SK-N-MC (cell line): ENCODE measurements around the gene ASTN2.

Source experiments
- DNase-seq: peaks from one replicate; pipeline ENCODE4 v3.0.0-alpha.2; 2011; ENCODE audit warnings: low read depth, low spot score
- H3K27ac ChIP-seq: fragments of 200-600 bp; sonication (generic); 2 replicates; pipeline ENCODE4 v1.5.1; 2016; ENCODE audit warnings: mixed run types
- H3K36me3 ChIP-seq: fragments of 200-600 bp; sonication (generic); 2 replicates; pipeline ENCODE4 v1.6.1; 2017; ENCODE audit warnings: antibody characterized with exemption, low read length, mixed read lengths; ENCODE audit not compliant: insufficient read depth
- H3K4me3 ChIP-seq: fragments of 200-600 bp; sonication (generic); 2 replicates; pipeline ENCODE4 v1.5.1; 2016
- H3K9ac ChIP-seq: fragments of 200-600 bp; sonication (generic); 2 replicates; pipeline ENCODE4 v1.8.0; 2017; ENCODE audit warnings: mixed run types, mixed read lengths; ENCODE audit not compliant: insufficient read length
- H3K9me3 ChIP-seq: fragments of 200-600 bp; sonication (generic); 2 replicates; pipeline ENCODE4 v1.6.1; 2017; ENCODE audit warnings: low read depth, mild to moderate bottlenecking, antibody characterized with exemption, low read length, moderate library complexity, mixed read lengths
- EZH2 ChIP-seq: fragments of 200-600 bp; sonication (generic); IDR thresholded peaks from one replicate; pipeline ENCODE4 v1.6.1; 2017; ENCODE audit warnings: antibody characterized with exemption
- FOXP2 ChIP-seq: optimal IDR thresholded peaks from 2 replicates; pipeline ENCODE3; 2011; ENCODE audit warnings: mild to moderate bottlenecking, moderate library complexity; ENCODE audit not compliant: insufficient read depth; ENCODE audit errors: extremely low read length, control extremely low read depth
- POLR2AphosphoS5 ChIP-seq: IDR thresholded peaks from 2 replicates; pipeline ENCODE4 v1.6.1; 2012; ENCODE audit warnings: mild to moderate bottlenecking, low read depth, low read length, borderline replicate concordance

The ASTN2 gene

GRCh38 chr9:116483622-116484491 lies 931.0 kb downstream of the ASTN2 start:
- no peak for DNase-seq
- TF ChIP-seq FOXP2 (no peak), POLR2AphosphoS5 (no peak), EZH2 (no peak)

DNA sequence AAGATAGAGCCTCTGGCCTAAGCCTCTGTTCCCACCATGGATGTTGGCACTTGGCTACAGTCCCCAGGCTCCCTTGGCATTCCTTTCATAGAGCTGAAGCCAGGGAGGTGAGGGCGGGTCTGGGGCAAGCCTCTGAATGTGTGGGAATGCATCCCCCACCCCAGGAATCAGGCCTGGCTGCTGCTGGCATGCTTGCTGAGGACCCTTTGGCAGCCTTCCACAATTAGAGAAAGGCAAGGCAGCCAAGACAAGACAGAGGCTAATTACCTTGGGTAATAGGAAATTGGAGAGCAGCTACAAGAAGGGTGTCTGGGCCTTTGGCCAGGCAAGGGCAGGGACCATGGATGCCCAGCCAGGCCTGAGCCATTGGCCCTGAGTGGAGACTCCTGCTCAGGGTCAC lies 932.1 kb downstream of the ASTN2 start:
- Histone ChIP-seq H3K9ac (no peak overlapping the region), H3K36me3 (no peaks in the 10 kb centered on the region), H3K27ac (peak overlapping the region; percentile 55; the same call in 1 of the 2 replicates), H3K4me3 (no peak overlapping the region), H3K9me3 (no peaks in the 10 kb centered on the region)
- no peak for DNase-seq
- TF ChIP-seq POLR2AphosphoS5 (no peak), EZH2 (no peak), FOXP2 (no peak)

More at GRCh38 chr9:116483622-116484491, 931.0 kb downstream of the ASTN2 start:
- H3K9ac ChIP-seq = no peak overlapping the region
- no peaks in the 10 kb centered on the region for H3K36me3 ChIP-seq
- H3K9me3 ChIP-seq = no peaks in the 10 kb centered on the region
- H3K27ac ChIP-seq = peak overlapping the region; percentile 55
- no peak overlapping the region for H3K4me3 ChIP-seq

DNA sequence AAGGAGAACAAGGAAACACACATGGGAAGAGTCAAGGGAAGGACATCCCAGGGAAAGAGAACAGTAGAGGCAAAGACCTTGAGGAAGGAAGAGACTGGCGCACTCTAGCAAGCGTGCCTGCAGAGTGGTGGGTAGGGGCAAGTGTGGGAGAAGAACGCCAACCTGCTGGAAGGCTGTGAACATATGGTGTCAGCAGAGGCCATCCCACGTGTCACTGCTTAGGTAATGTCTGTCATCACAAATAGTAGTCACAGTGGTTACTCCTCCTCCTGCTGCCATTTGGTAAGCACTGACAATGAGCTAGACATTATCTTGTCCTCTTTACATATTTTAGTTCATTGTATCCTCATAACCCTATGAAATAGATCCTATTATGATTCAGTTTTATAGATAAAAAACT lies 934.2 kb downstream of the ASTN2 start:
- no peaks in the 10 kb centered on the region for H3K36me3 ChIP-seq
- no peak overlapping the region for H3K9ac ChIP-seq
- no peak overlapping the region for H3K27ac ChIP-seq
- no peak for TF ChIP-seq FOXP2
- no peak for TF ChIP-seq EZH2
- no peak for TF ChIP-seq POLR2AphosphoS5
- DNase-seq = no peak
- H3K9me3 ChIP-seq = no peaks in the 10 kb centered on the region
- H3K4me3 ChIP-seq = no peak overlapping the region

DNA sequence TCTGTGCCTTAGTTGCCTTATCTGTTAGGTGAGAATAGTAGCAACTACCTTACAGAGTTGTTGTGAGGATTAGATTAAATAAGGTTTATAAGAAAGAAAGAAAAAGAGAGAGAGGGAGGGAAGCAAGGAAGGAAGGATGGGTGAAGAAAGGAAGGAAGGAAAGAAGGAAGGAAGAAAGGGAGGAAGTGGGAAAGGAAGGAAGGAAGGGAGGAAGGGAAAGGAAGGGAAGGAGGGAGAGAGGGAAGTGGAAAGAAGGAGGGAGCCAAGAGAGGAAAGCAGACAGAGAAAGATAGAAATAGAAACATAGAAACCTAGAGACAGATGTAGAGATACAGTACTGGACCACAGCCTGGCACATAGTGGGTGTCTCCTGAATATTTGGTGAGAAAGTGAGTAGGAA lies 934.9 kb downstream of the ASTN2 start:
- Histone ChIP-seq H3K36me3 (no peaks in the 10 kb centered on the region), H3K9me3 (no peaks in the 10 kb centered on the region), H3K9ac (no peak overlapping the region), H3K27ac (no peak overlapping the region), H3K4me3 (no peak overlapping the region)
- no peak for TF ChIP-seq POLR2AphosphoS5
- no peak for TF ChIP-seq EZH2
- TF ChIP-seq FOXP2 = no peak
- DNase-seq = no peak

- H3K27ac ChIP-seq = peak overlapping the region; percentile 50; the same call in 1 of the 2 replicates
- no peak for TF ChIP-seq EZH2
- no peak for TF ChIP-seq POLR2AphosphoS5
- TF ChIP-seq FOXP2 = no peak
- no peak for DNase-seq
Observed at GRCh38 chr9:116479056-116479544, 935.8 kb downstream of the ASTN2 start.

GRCh38 chr9:116477584-116478141 lies 937.2 kb downstream of the ASTN2 start:
- no peak for TF ChIP-seq POLR2AphosphoS5
- TF ChIP-seq EZH2 = no peak
- TF ChIP-seq FOXP2 = no peak
- Histone ChIP-seq H3K9ac (no peak overlapping the region), H3K27ac (peak overlapping the region; percentile 69), H3K4me3 (no peak overlapping the region), H3K36me3 (no peaks in the 10 kb centered on the region), H3K9me3 (no peaks in the 10 kb centered on the region)
- no peak for DNase-seq

More at GRCh38 chr9:116479056-116479544, 935.8 kb downstream of the ASTN2 start:
- H3K9ac ChIP-seq = no peak overlapping the region
- H3K36me3 ChIP-seq = no peaks in the 10 kb centered on the region
- no peak overlapping the region for H3K4me3 ChIP-seq
- no peaks in the 10 kb centered on the region for H3K9me3 ChIP-seq

GRCh38 chr9:116476935-116477381 lies 937.9 kb downstream of the ASTN2 start:
- TF ChIP-seq FOXP2 = no peak
- TF ChIP-seq POLR2AphosphoS5 = no peak
- no peak for TF ChIP-seq EZH2
- Histone ChIP-seq H3K36me3 (no peaks in the 10 kb centered on the region), H3K27ac (peak overlapping the region; percentile 69), H3K9me3 (no peaks in the 10 kb centered on the region), H3K4me3 (no peak overlapping the region), H3K9ac (no peak overlapping the region)
- DNase-seq = no peak

DNA sequence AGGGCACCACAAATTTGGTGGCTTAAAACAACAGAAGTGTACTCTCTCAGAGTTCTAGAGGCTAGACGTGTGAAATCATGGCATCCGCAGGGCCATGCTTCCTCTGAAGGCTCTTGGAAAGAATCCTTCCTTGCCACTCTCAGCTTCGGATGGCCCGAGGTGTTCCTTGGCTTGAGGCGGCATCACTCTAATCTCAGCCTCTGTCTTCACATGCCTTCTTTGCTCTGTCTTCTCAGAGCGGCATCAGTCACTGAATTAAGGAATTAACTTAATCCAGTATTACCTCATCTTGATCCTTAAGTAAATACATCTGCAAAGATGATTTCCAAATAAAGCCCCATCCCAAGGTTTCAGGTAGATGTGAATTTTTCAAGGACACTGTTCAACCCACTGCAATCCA lies 938.9 kb downstream of the ASTN2 start:
- Histone ChIP-seq H3K36me3 (no peaks in the 10 kb centered on the region), H3K9ac (no peak overlapping the region), H3K4me3 (no peak overlapping the region), H3K27ac (no peak overlapping the region), H3K9me3 (no peaks in the 10 kb centered on the region)
- TF ChIP-seq POLR2AphosphoS5 (no peak), FOXP2 (no peak), EZH2 (no peak)
- no peak for DNase-seq
